ENCODE data around the gene BRIP1.
"Not testable (repeated sequence)": the region's sequence is repeated elsewhere in the genome, so short reads cannot be mapped to it uniquely, and the experiment has no call there.

The BRIP1 gene

GRCh38 chr17:61885865-61886264 is 22.5 kb upstream of the BRIP1 start:
- not testable (repeated sequence) for H3K4me3 ChIP-seq (ENCODE audit: low read length in 2 of 2); H3K4me1 ChIP-seq (ENCODE audit: control insufficient read depth in 2 of 2, insufficient read depth in 2 of 2, low read length in 2 of 2); H3K27ac ChIP-seq (ENCODE audit: low read depth in 2 of 2, low read length in 2 of 2); H3K9me3 ChIP-seq (ENCODE audit: control insufficient read depth in 2 of 2, low read length in 2 of 2); H3K9ac ChIP-seq (ENCODE audit: low read depth in 1 of 2, low read length in 2 of 2); H3K27me3 ChIP-seq (ENCODE audit: control insufficient read depth in 2 of 2, insufficient read depth in 2 of 2, low read length in 2 of 2)
- H3K36me3 ChIP-seq (ENCODE audit: control insufficient read depth in 2 of 2, insufficient read depth in 2 of 2, low read length in 2 of 2), result peaks cover 0 to 12% of the 10 kb centered on the region in 2 donors

DNA sequence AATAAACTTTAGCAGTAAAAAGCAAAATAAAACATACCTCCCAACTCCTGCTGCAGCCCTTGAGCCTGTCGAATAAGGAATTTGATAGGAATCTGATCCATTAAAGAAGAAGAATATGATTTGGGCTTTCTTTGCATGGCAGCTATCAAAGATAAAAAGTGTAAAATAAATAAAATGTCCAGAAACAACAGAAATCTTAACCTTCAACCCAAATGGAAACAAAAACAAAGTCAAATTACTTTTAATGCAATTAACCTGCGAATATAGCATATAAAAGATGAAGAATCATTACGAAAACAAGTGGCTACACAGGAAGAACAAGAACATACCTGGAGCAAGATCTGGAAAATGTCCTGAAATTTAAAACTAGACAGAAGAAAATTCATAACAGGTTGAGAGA is 21.5 kb upstream of the BRIP1 start:
- no peak overlapping the region for H3K4me3 ChIP-seq (ENCODE audit: low read length in 2 of 2)
- H3K9ac ChIP-seq (ENCODE audit: low read depth in 1 of 2, low read length in 2 of 2), result no peak overlapping the region
- H3K36me3 ChIP-seq (ENCODE audit: control insufficient read depth in 2 of 2, insufficient read depth in 2 of 2, low read length in 2 of 2), result peaks cover 0 to 12% of the 10 kb centered on the region in 2 donors
- no peaks in the 10 kb centered on the region for H3K9me3 ChIP-seq (ENCODE audit: control insufficient read depth in 2 of 2, low read length in 2 of 2)
- H3K27me3 ChIP-seq (ENCODE audit: control insufficient read depth in 2 of 2, insufficient read depth in 2 of 2, low read length in 2 of 2), result no peaks in the 10 kb centered on the region
- H3K27ac ChIP-seq (ENCODE audit: low read depth in 2 of 2, low read length in 2 of 2), result no peak overlapping the region
- H3K4me1 ChIP-seq (ENCODE audit: control insufficient read depth in 2 of 2, insufficient read depth in 2 of 2, low read length in 2 of 2), result no peaks in the 10 kb centered on the region

DNA sequence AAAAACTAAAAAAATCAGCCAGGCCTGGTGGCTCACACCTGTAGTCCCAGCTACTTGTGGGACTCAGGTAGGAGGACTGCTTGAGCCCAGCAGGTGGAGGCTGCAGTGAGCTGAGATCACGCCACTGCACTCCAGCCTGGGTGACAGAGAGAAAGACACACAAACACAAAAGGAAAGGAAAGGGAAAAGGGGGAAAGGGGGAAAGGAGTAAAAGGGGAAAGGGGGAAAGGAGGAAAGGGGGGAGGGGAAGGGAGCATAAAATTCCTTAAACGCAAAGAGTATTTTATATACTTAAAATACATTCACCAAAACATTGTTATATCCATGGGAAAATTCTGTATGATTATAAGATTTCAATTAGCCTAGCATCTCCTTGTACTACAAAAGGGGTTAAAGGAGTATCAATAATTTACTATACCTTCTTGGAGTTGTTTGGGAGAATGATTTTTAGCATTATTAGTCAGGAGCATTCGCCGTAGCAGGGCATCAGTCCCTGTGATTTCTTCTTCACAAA is 17.3 kb upstream of the BRIP1 start:
- Histone ChIP-seq H3K4me3 (ENCODE audit: low read length in 2 of 2) (no peak overlapping the region), H3K27ac (ENCODE audit: low read depth in 2 of 2, low read length in 2 of 2) (no peak overlapping the region), H3K4me1 (ENCODE audit: control insufficient read depth in 2 of 2, insufficient read depth in 2 of 2, low read length in 2 of 2) (no peaks in the 10 kb centered on the region), H3K36me3 (ENCODE audit: control insufficient read depth in 2 of 2, insufficient read depth in 2 of 2, low read length in 2 of 2) (peaks cover 3 to 25% of the 10 kb centered on the region in 2 donors), H3K27me3 (ENCODE audit: control insufficient read depth in 2 of 2, insufficient read depth in 2 of 2, low read length in 2 of 2) (no peaks in the 10 kb centered on the region), H3K9ac (ENCODE audit: low read depth in 1 of 2, low read length in 2 of 2) (no peak overlapping the region), H3K9me3 (ENCODE audit: control insufficient read depth in 2 of 2, low read length in 2 of 2) (no peaks in the 10 kb centered on the region)

GRCh38 chr17:61878984-61879612 is 15.8 kb upstream of the BRIP1 start:
- Histone ChIP-seq H3K9me3 (ENCODE audit: control insufficient read depth in 2 of 2, low read length in 2 of 2) (no peaks in the 10 kb centered on the region), H3K27me3 (ENCODE audit: control insufficient read depth in 2 of 2, insufficient read depth in 2 of 2, low read length in 2 of 2) (no peaks in the 10 kb centered on the region), H3K9ac (ENCODE audit: low read depth in 1 of 2, low read length in 2 of 2) (no peak overlapping the region), H3K27ac (ENCODE audit: low read depth in 2 of 2, low read length in 2 of 2) (no peak overlapping the region), H3K4me1 (ENCODE audit: control insufficient read depth in 2 of 2, insufficient read depth in 2 of 2, low read length in 2 of 2) (no peaks in the 10 kb centered on the region), H3K36me3 (ENCODE audit: control insufficient read depth in 2 of 2, insufficient read depth in 2 of 2, low read length in 2 of 2) (peaks cover 3 to 25% of the 10 kb centered on the region in 2 donors), H3K4me3 (ENCODE audit: low read length in 2 of 2) (no peak overlapping the region)

- Histone ChIP-seq H3K36me3 (ENCODE audit: control insufficient read depth in 2 of 2, insufficient read depth in 2 of 2, low read length in 2 of 2) (peaks cover 3 to 23% of the 10 kb centered on the region in 2 donors), H3K9ac (ENCODE audit: low read depth in 1 of 2, low read length in 2 of 2) (no peak overlapping the region), H3K9me3 (ENCODE audit: control insufficient read depth in 2 of 2, low read length in 2 of 2) (no peaks in the 10 kb centered on the region), H3K4me1 (ENCODE audit: control insufficient read depth in 2 of 2, insufficient read depth in 2 of 2, low read length in 2 of 2) (no peaks in the 10 kb centered on the region), H3K27me3 (ENCODE audit: control insufficient read depth in 2 of 2, insufficient read depth in 2 of 2, low read length in 2 of 2) (no peaks in the 10 kb centered on the region), H3K27ac (ENCODE audit: low read depth in 2 of 2, low read length in 2 of 2) (no peak overlapping the region), H3K4me3 (ENCODE audit: low read length in 2 of 2) (no peak overlapping the region)
Measured at GRCh38 chr17:61878520-61878919, 15.2 kb upstream of the BRIP1 start.

DNA sequence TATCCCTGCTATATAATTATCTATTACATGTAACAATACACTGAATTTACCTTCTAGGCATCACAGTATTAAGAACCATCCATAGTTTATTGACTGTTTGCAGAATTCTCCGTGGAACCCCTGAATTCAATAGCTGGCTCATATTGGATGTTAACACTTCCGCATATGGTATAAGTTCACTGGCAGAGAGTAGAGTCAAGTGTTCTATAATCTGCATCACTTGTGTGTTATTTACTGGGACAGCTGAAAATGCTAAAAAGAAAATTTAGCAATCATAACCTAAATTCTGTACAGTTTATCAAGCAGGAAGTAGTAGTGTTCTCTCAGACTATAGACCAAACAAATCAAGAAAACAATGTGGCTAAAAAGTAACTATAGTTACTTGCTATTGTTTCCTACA is 14.5 kb upstream of the BRIP1 start:
- no peaks in the 10 kb centered on the region for H3K4me1 ChIP-seq (ENCODE audit: control insufficient read depth in 2 of 2, insufficient read depth in 2 of 2, low read length in 2 of 2)
- H3K4me3 ChIP-seq (ENCODE audit: low read length in 2 of 2), result no peak overlapping the region
- H3K9ac ChIP-seq (ENCODE audit: low read depth in 1 of 2, low read length in 2 of 2), result no peak overlapping the region
- H3K36me3 ChIP-seq (ENCODE audit: control insufficient read depth in 2 of 2, insufficient read depth in 2 of 2, low read length in 2 of 2), result peaks cover 3 to 22% of the 10 kb centered on the region in 2 donors
- no peaks in the 10 kb centered on the region for H3K9me3 ChIP-seq (ENCODE audit: control insufficient read depth in 2 of 2, low read length in 2 of 2)
- no peak overlapping the region for H3K27ac ChIP-seq (ENCODE audit: low read depth in 2 of 2, low read length in 2 of 2)
- no peaks in the 10 kb centered on the region for H3K27me3 ChIP-seq (ENCODE audit: control insufficient read depth in 2 of 2, insufficient read depth in 2 of 2, low read length in 2 of 2)

- H3K27me3 ChIP-seq (ENCODE audit: control insufficient read depth in 2 of 2, insufficient read depth in 2 of 2, low read length in 2 of 2), result no peaks in the 10 kb centered on the region
- no peaks in the 10 kb centered on the region for H3K4me1 ChIP-seq (ENCODE audit: control insufficient read depth in 2 of 2, insufficient read depth in 2 of 2, low read length in 2 of 2)
- H3K4me3 ChIP-seq (ENCODE audit: low read length in 2 of 2), result no peak overlapping the region
- no peak overlapping the region for H3K9ac ChIP-seq (ENCODE audit: low read depth in 1 of 2, low read length in 2 of 2)
- H3K36me3 ChIP-seq (ENCODE audit: control insufficient read depth in 2 of 2, insufficient read depth in 2 of 2, low read length in 2 of 2), result peaks cover 6 to 24% of the 10 kb centered on the region in 2 donors
- H3K27ac ChIP-seq (ENCODE audit: low read depth in 2 of 2, low read length in 2 of 2), result no peak overlapping the region
- no peaks in the 10 kb centered on the region for H3K9me3 ChIP-seq (ENCODE audit: control insufficient read depth in 2 of 2, low read length in 2 of 2)
Measured at GRCh38 chr17:61875804-61876203, 12.5 kb upstream of the BRIP1 start.

DNA sequence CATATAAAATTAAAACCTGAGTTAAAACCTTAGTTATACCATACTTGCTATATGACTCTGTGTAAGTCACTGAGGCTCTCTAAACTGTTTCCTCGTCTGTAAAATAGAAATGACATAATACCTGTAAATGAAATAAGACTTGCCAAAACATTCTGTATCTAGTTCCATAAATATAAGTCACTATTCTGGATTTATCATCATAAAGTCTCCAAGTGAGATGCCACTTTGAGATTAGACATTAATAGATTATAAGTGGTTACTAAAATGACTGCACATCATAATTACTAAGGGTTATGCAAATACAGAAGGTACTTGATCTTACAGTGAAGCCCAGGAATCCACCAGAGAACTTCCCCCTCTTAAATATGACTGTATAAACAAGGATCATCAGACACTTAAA is 12.0 kb upstream of the BRIP1 start:
- Histone ChIP-seq H3K36me3 (ENCODE audit: control insufficient read depth in 2 of 2, insufficient read depth in 2 of 2, low read length in 2 of 2) (peaks cover 6 to 26% of the 10 kb centered on the region in 2 donors), H3K9ac (ENCODE audit: low read depth in 1 of 2, low read length in 2 of 2) (no peak overlapping the region), H3K4me3 (ENCODE audit: low read length in 2 of 2) (no peak overlapping the region), H3K27me3 (ENCODE audit: control insufficient read depth in 2 of 2, insufficient read depth in 2 of 2, low read length in 2 of 2) (no peaks in the 10 kb centered on the region), H3K4me1 (ENCODE audit: control insufficient read depth in 2 of 2, insufficient read depth in 2 of 2, low read length in 2 of 2) (no peaks in the 10 kb centered on the region), H3K9me3 (ENCODE audit: control insufficient read depth in 2 of 2, low read length in 2 of 2) (no peaks in the 10 kb centered on the region), H3K27ac (ENCODE audit: low read depth in 2 of 2, low read length in 2 of 2) (no peak overlapping the region)

DNA sequence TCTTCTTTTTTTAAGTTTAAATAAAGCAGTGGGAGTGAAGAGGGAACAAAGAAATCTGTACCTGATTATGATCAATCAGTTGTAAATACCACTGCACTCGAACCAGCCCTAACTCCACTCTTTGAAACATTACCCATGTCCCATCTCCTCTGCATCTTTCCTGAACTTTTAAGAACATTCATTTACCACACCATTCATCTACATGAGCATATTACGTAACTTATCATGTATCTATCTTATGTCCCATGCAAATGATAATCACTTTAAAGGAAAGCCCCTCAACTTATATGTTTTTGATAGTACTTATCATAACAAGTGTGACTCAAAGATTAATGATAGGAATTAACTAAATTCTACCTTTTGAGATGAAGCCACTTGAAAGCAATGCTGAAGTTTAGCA is 10.7 kb upstream of the BRIP1 start:
- no peaks in the 10 kb centered on the region for H3K4me1 ChIP-seq (ENCODE audit: control insufficient read depth in 2 of 2, insufficient read depth in 2 of 2, low read length in 2 of 2)
- no peak overlapping the region for H3K4me3 ChIP-seq (ENCODE audit: low read length in 2 of 2)
- no peaks in the 10 kb centered on the region for H3K27me3 ChIP-seq (ENCODE audit: control insufficient read depth in 2 of 2, insufficient read depth in 2 of 2, low read length in 2 of 2)
- H3K9ac ChIP-seq (ENCODE audit: low read depth in 1 of 2, low read length in 2 of 2), result no peak overlapping the region
- H3K27ac ChIP-seq (ENCODE audit: low read depth in 2 of 2, low read length in 2 of 2), result no peak overlapping the region
- peaks cover 7 to 22% of the 10 kb centered on the region in 2 donors for H3K36me3 ChIP-seq (ENCODE audit: control insufficient read depth in 2 of 2, insufficient read depth in 2 of 2, low read length in 2 of 2)
- H3K9me3 ChIP-seq (ENCODE audit: control insufficient read depth in 2 of 2, low read length in 2 of 2), result no peaks in the 10 kb centered on the region

GRCh38 chr17:61872099-61872498 is 8.8 kb upstream of the BRIP1 start:
- Histone ChIP-seq H3K27me3 (ENCODE audit: control insufficient read depth in 2 of 2, insufficient read depth in 2 of 2, low read length in 2 of 2) (no peaks in the 10 kb centered on the region), H3K9ac (ENCODE audit: low read depth in 1 of 2, low read length in 2 of 2) (no peak overlapping the region), H3K4me1 (ENCODE audit: control insufficient read depth in 2 of 2, insufficient read depth in 2 of 2, low read length in 2 of 2) (no peaks in the 10 kb centered on the region), H3K9me3 (ENCODE audit: control insufficient read depth in 2 of 2, low read length in 2 of 2) (no peaks in the 10 kb centered on the region), H3K4me3 (ENCODE audit: low read length in 2 of 2) (no peak overlapping the region), H3K36me3 (ENCODE audit: control insufficient read depth in 2 of 2, insufficient read depth in 2 of 2, low read length in 2 of 2) (peaks cover 10 to 23% of the 10 kb centered on the region in 2 donors), H3K27ac (ENCODE audit: low read depth in 2 of 2, low read length in 2 of 2) (no peak overlapping the region)
